HG03460 (cell line): ENCODE results near the gene R3HDM4.
A peak's percentile ranks its signal among the peaks of the same experiment; 100 is the strongest.

ENCODE experiments used
- ATAC-seq: cut with Tn5 transposase; IDR thresholded peaks from one replicate; pipeline ENCODE4 v1.9.1; 2021; ENCODE audit not compliant: unreplicated experiment

Gene R3HDM4

GRCh38 chr19:932648-933552 lies 19.9 kb upstream of the R3HDM4 start:
- ATAC-seq: no peak

GRCh38 chr19:931860-932647 lies 19.0 kb upstream of the R3HDM4 start:
- no peak for ATAC-seq

GRCh38 chr19:929891-930258 lies 16.9 kb upstream of the R3HDM4 start:
- no peak for ATAC-seq

GRCh38 chr19:929203-929890 lies 16.3 kb upstream of the R3HDM4 start:
- ATAC-seq: no peak

- no peak for ATAC-seq
Measured at GRCh38 chr19:928471-929202, 15.6 kb upstream of the R3HDM4 start.

- ATAC-seq: no peak
Measured at GRCh38 chr19:927780-928401, 14.9 kb upstream of the R3HDM4 start.

- ATAC-seq: no peak
Measured at GRCh38 chr19:927351-927779, 14.3 kb upstream of the R3HDM4 start.

- ATAC-seq: no peak
Measured at GRCh38 chr19:926589-927350, 13.8 kb upstream of the R3HDM4 start.

- no peak for ATAC-seq
Measured at GRCh38 chr19:926323-926588, 13.2 kb upstream of the R3HDM4 start.

- peak; percentile 42 for ATAC-seq
Measured at GRCh38 chr19:925526-926322, 12.7 kb upstream of the R3HDM4 start, which contains the start of gene ARID3A. Gene ARID3A, plus strand, starts transcription at chr19:926035. Its CDS starts 3,494 bp downstream, at chr19:929529.

- peak; percentile 41 for ATAC-seq
Measured at GRCh38 chr19:925087-925525, 12.1 kb upstream of the R3HDM4 start.

GRCh38 chr19:924553-925086 lies 11.6 kb upstream of the R3HDM4 start:
- ATAC-seq: no peak

GRCh38 chr19:920051-920864 lies 7.2 kb upstream of the R3HDM4 start:
- no peak for ATAC-seq

- no peak for ATAC-seq
Measured at GRCh38 chr19:919199-920050, 6.4 kb upstream of the R3HDM4 start.

GRCh38 chr19:918481-919198 lies 5.6 kb upstream of the R3HDM4 start:
- ATAC-seq: no peak

GRCh38 chr19:918152-918437 lies 5.1 kb upstream of the R3HDM4 start:
- ATAC-seq: no peak
